Right lobe of liver (tissue), 6 donors: ENCODE data around the gene CDH2. TPM values are rescaled to one million over a fixed set of nuclear protein-coding genes. Genes with fewer than 3 reads are reported as not detected.
A peak's percentile ranks its signal among the peaks of the same experiment; 100 is the strongest.

ENCODE experiments used
- ATAC-seq, 4 donors: fragments of 200-7000 bp; cut with Tn5 transposase; one replicate each; pipeline ENCODE4 v1.9.1; 2020; ENCODE audit warnings: mild to moderate bottlenecking in 4 of 4, moderate library complexity in 4 of 4
- DNase-seq, 3 donors: peaks; one replicate each; pipeline ENCODE4 v3.0.0-alpha.2; 2020
- H3K27ac ChIP-seq, 3 donors: fragments of 200-600 bp; one replicate each; pipeline ENCODE4 v1.8.0; 2022
- H3K27me3 ChIP-seq, 2 donors: fragments of 200-600 bp; one replicate each; pipeline ENCODE4 v1.8.0; 2022
- H3K36me3 ChIP-seq, 4 donors: fragments of 200-600 bp; sonication (generic) in 1 of 4; one replicate each; pipeline versions ENCODE4 v1.5.1 to v1.8.0; 2017 to 2022; ENCODE audit warnings: control low read depth in 1 of 4
- H3K4me1 ChIP-seq, 4 donors: fragments of 200-600 bp; sonication (generic) in 1 of 4; one replicate each; pipeline versions ENCODE4 v1.5.1 to v1.8.0; 2017 to 2022; ENCODE audit warnings: control low read depth in 1 of 4
- H3K4me3 ChIP-seq, 3 donors: fragments of 200-600 bp; one replicate each; pipeline ENCODE4 v1.8.0; 2022
- H3K9me3 ChIP-seq, 4 donors: fragments of 200-600 bp; sonication (generic) in 1 of 4; one replicate each; pipeline versions ENCODE4 v1.5.1 to v1.8.0; 2017 to 2022; ENCODE audit warnings: control low read depth in 1 of 4
- POLR2A ChIP-seq: fragments of 450-650 bp; IDR thresholded peaks from one replicate; pipeline ENCODE4 v1.6.1; 2017; ENCODE audit warnings: antibody characterized with exemption, mild to moderate bottlenecking
- WGBS: methylation state at CpG from one replicate; pipeline ENCODE4 v1.1.6; 2018; ENCODE audit warnings: low coverage, low lambda C conversion rate; ENCODE audit not compliant: insufficient coverage; ENCODE audit errors: missing lambda C conversion rate; 5-methylcytosine and 5-hydroxymethylcytosine counted together
- intact Hi-C, 2 donors: fragments of 100-400 bp; cut with DNase I; formaldehyde crosslinking; loops; one replicate each; pipeline versions ENCODE4 v1.11.2 to v1.14.1; 2022
- total RNA-seq, 6 experiments: library from RNA; depleted of rRNA in 2 of 6; stranded (reverse); fragments of >200 nt in 2 of 6; fragmentation: NEBNext Ultra II Directional in 3 of 6; extraction: Animal tissue kit (Norgen Biotek cat#: 25700) in 3 of 6; gene quantifications; one replicate each; pipeline versions ENCODE4 v1.1.0 to v1.2.4, GENCODE V29; 2016 to 2023
- TF ChIP-seq, protein P1 (sequence below), 4 donors: fragments of 200-600 bp in 3 of 4; fragments of 450-650 bp in 1 of 4; IDR thresholded peaks; one replicate each; pipeline versions ENCODE4 v1.5.1 to v1.8.0; 2016 to 2022; ENCODE audit warnings: antibody characterized with exemption in 4 of 4, mild to moderate bottlenecking in 2 of 4
- donor health status: DM: no; HTN: yes; CAD: no.
- donor health status: DM: no; HTN: no; CAD: no.
- donor health status: DM: no; HTN: no; CAD: no.
- donor health status: DM: no; HTN: yes; CAD: no.
- donor health status: DM: no; HTN: yes; CAD: no.

The CDH2 gene
- total RNA-seq, 6 experiments from 2014 or later = 32.3 to 46.8 (median 35.8) TPM

DNA sequence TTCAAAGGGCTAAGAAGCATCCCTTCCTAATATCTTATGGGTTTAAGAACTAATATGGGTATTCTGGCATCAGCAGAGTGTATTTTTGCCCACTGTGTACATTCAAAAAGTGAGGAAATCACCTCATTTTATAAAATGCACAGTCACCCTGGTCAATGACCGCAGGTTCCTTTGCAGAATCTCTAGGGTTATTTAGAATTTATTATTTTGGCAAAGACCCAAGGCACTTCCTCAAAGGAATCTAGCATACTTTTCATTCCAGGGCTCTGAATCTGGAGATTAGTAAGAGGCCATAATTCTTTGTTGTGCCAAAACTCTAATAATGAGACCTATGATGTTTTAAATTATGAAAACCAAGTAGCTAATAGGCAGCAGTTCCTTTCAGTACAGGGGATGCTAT is 27.2 kb upstream of the CDH2 start:
- intact Hi-C loops = no loop called here
- H3K4me1 ChIP-seq = no peaks in the 10 kb centered on the region
- DNase-seq (no peak), ATAC-seq (no peak)
- H3K27ac ChIP-seq = no peak overlapping the region
- H3K36me3 ChIP-seq = no peaks in the 10 kb centered on the region
- H3K9me3 ChIP-seq = no peaks in the 10 kb centered on the region
- TF ChIP-seq POLR2A = no peak
- TF ChIP-seq, protein P1, sequence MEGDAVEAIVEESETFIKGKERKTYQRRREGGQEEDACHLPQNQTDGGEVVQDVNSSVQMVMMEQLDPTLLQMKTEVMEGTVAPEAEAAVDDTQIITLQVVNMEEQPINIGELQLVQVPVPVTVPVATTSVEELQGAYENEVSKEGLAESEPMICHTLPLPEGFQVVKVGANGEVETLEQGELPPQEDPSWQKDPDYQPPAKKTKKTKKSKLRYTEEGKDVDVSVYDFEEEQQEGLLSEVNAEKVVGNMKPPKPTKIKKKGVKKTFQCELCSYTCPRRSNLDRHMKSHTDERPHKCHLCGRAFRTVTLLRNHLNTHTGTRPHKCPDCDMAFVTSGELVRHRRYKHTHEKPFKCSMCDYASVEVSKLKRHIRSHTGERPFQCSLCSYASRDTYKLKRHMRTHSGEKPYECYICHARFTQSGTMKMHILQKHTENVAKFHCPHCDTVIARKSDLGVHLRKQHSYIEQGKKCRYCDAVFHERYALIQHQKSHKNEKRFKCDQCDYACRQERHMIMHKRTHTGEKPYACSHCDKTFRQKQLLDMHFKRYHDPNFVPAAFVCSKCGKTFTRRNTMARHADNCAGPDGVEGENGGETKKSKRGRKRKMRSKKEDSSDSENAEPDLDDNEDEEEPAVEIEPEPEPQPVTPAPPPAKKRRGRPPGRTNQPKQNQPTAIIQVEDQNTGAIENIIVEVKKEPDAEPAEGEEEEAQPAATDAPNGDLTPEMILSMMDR (IDR thresholded peaks at IDR 0.05) = no peak
- no peaks in the 10 kb centered on the region for H3K27me3 ChIP-seq
- 40% methylated on average over 1 of the region's 1 CpG for WGBS
- H3K4me3 ChIP-seq = no peak overlapping the region

DNA sequence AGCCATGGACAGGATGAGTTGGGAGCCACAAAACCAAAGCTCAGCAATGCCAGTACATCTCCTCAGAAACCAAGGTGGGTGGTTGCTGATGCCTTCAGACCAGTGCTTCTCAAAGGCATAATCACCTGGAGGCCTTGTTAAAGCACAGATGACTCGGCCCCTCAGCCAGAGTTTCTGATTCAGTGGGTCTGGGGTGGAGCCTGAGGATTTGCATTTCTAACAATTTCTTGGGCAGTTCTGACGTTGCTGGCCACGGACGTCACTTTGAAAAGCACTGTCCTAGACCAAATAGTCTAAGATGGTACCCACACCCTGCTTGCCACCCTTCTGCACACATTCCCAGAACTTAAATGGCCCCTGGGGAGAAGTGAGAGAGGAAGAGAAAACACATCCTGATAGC is 24.1 kb upstream of the CDH2 start:
- TF ChIP-seq, protein P1 (IDR thresholded peaks at IDR 0.05) = no peak
- no peak for TF ChIP-seq POLR2A
- WGBS = 56% methylated on average over 3 of the region's 4 CpGs

GRCh38 chr18:28198620-28199019 is 21.7 kb upstream of the CDH2 start:
- 84% methylated on average over 5 of the region's 5 CpGs for WGBS
- no peaks in the 10 kb centered on the region for H3K27me3 ChIP-seq
- DNase-seq = no peak
- intact Hi-C loops = no loop called here
- H3K36me3 ChIP-seq = no peaks in the 10 kb centered on the region
- H3K4me1 ChIP-seq = peaks cover 0 to 2% (median 0%) of the 10 kb centered on the region in 4 donors
- no peaks in the 10 kb centered on the region for H3K9me3 ChIP-seq
- no peak overlapping the region for H3K27ac ChIP-seq
- no peak for ATAC-seq
- H3K4me3 ChIP-seq = no peak overlapping the region
- no peak for TF ChIP-seq POLR2A
- TF ChIP-seq, protein P1 (IDR thresholded peaks at IDR 0.05) = no peak

More for the DNA sequence above, 24.1 kb upstream of the CDH2 start:
- no peak overlapping the region for H3K4me3 ChIP-seq
- no peak overlapping the region for H3K27ac ChIP-seq
- H3K9me3 ChIP-seq = no peaks in the 10 kb centered on the region
- no peaks in the 10 kb centered on the region for H3K36me3 ChIP-seq
- H3K4me1 ChIP-seq = no peaks in the 10 kb centered on the region
- intact Hi-C loops = no loop called here
- no peak for DNase-seq
- no peaks in the 10 kb centered on the region for H3K27me3 ChIP-seq
- no peak for ATAC-seq

GRCh38 chr18:28193177-28193778 is 16.3 kb upstream of the CDH2 start:
- no peaks in the 10 kb centered on the region for H3K27me3 ChIP-seq
- intact Hi-C loops = no loop called here
- no peak overlapping the region for H3K27ac ChIP-seq
- TF ChIP-seq POLR2A = no peak
- TF ChIP-seq, protein P1 (IDR thresholded peaks at IDR 0.05) = no peak
- WGBS = 34% methylated on average over 6 of the region's 6 CpGs
- no peaks in the 10 kb centered on the region for H3K9me3 ChIP-seq
- no peaks in the 10 kb centered on the region for H3K36me3 ChIP-seq
- peak in 1 of 3 donors; percentile 28 for DNase-seq
- peak overlapping the region in 1 of 3 donors; percentile 15 for H3K4me3 ChIP-seq
- ATAC-seq = peak; percentile 79 to 95 (median 93)
- peaks cover 0 to 9% (median 0%) of the 10 kb centered on the region in 4 donors for H3K4me1 ChIP-seq
